OCI-LY7 (cell line): ENCODE measurements around the gene H1-8. TPM values are rescaled to one million over a fixed set of nuclear protein-coding genes. Genes with fewer than 3 reads are reported as not detected.

Experiments
- BruUV-seq: library from RNA; stranded (reverse); fragments of 400-500 nt; replicated peaks from 2 replicates; lab custom pipeline; 2021; lab: Mats Ljungman, UMichigan
- CTCF ChIA-PET: fragments of 300-600 bp; sonication (Branson Sonifier 250); formaldehyde crosslinking; loops from one replicate; lab custom pipeline; 2022; ENCODE audit warnings: antibody characterized with exemption; ENCODE audit not compliant: unreplicated experiment; lab: Charles Lee
- POLR2A ChIA-PET: fragments of 300-600 bp; sonication (Branson Sonifier 250); formaldehyde crosslinking; loops from one replicate; lab custom pipeline; 2022; ENCODE audit warnings: antibody characterized with exemption; lab: Charles Lee
- DNase-seq: peaks from one replicate; pipeline ENCODE4 v3.0.0-alpha.2; 2015; ENCODE audit warnings: low spot score
- H2AFZ ChIP-seq: fragments of 200-600 bp; sonication (generic), shearing (Covaris generic); 2 replicates; pipeline ENCODE4 v1.6.1; 2014; ENCODE audit warnings: mild to moderate bottlenecking, antibody characterized with exemption, low read length, moderate library complexity
- H3K27ac ChIP-seq: fragments of 200-600 bp; sonication (generic); 2 replicates; pipeline ENCODE4 v1.5.1; 2014; ENCODE audit warnings: mixed run types, low read depth, mild to moderate bottlenecking, moderate library complexity, low read length, inconsistent platforms; ENCODE audit not compliant: poor library complexity, severe bottlenecking
- H3K36me3 ChIP-seq: fragments of 200-600 bp; sonication (generic); 2 replicates; pipeline ENCODE4 v1.6.1; 2014; ENCODE audit warnings: mild to moderate bottlenecking, antibody characterized with exemption, low read length, moderate library complexity, mixed read lengths; ENCODE audit not compliant: insufficient read depth
- H3K4me1 ChIP-seq: fragments of 200-600 bp; sonication (generic); 2 replicates; pipeline ENCODE4 v1.5.1; 2014; ENCODE audit warnings: mild to moderate bottlenecking, low read length; ENCODE audit not compliant: insufficient read depth, poor library complexity, severe bottlenecking
- H3K4me2 ChIP-seq: fragments of 200-600 bp; sonication (generic); 2 replicates; pipeline ENCODE4 v1.6.1; 2014; ENCODE audit warnings: mild to moderate bottlenecking, low read length
- H3K4me3 ChIP-seq: fragments of 200-600 bp; sonication (generic); 2 replicates; pipeline ENCODE4 v1.5.1; 2014; ENCODE audit warnings: mild to moderate bottlenecking, low read depth, low read length; ENCODE audit not compliant: poor library complexity, severe bottlenecking
- H3K79me2 ChIP-seq: fragments of 200-600 bp; sonication (generic); 2 replicates; pipeline ENCODE4 v1.6.1; 2016; ENCODE audit warnings: low read depth, mild to moderate bottlenecking, low read length, moderate library complexity, mixed read lengths; ENCODE audit not compliant: insufficient read depth
- H3K9me2 ChIP-seq: fragments of 200-600 bp; sonication (generic); 2 replicates; pipeline ENCODE4 v1.6.1; 2016; ENCODE audit warnings: mild to moderate bottlenecking, low read length, mixed read lengths; ENCODE audit not compliant: insufficient read depth
- H3K9me3 ChIP-seq: fragments of 200-600 bp; sonication (generic); 2 replicates; pipeline ENCODE4 v1.6.1; 2014; ENCODE audit warnings: mild to moderate bottlenecking, mixed run types, low read length, mixed read lengths
- H4K20me1 ChIP-seq: fragments of 200-600 bp; sonication (generic); 2 replicates; pipeline ENCODE4 v1.6.1; 2014; ENCODE audit warnings: mild to moderate bottlenecking, antibody characterized with exemption, low read length, moderate library complexity, mixed read lengths; ENCODE audit not compliant: insufficient read depth
- EZH2phosphoT487 ChIP-seq: fragments of 200-600 bp; sonication (generic); IDR thresholded peaks from 2 replicates; pipeline ENCODE4 v1.6.1; 2018; ENCODE audit warnings: low read depth, borderline replicate concordance, mild to moderate bottlenecking, mixed run types, antibody characterized with exemption, low read length, moderate library complexity, mixed read lengths
- intact Hi-C: fragments of 100-400 bp; cut with micrococcal nuclease; formaldehyde crosslinking; loops from one replicate; pipeline ENCODE4 v1.10.0; 2022; ENCODE audit not compliant: unreplicated experiment
- small RNA-seq: library from RNA; depleted of rRNA; stranded (forward); fragments of <200 nt; gene quantifications from one replicate; pipeline ENCODE3, GENCODE V24; 2014
- total RNA-seq, 2 experiments: library from RNA; depleted of rRNA in 1 of 2; stranded (reverse); fragments of >200 nt in 1 of 2; shearing (Covaris generic) in 1 of 2; gene quantifications; 2 replicates each; pipeline ENCODE4 v1.2.3, GENCODE V29; 2014 to 2022
- TF ChIP-seq, protein P1 (sequence below): fragments of 200-600 bp; sonication (generic); conservative IDR thresholded peaks from 2 replicates; pipeline ENCODE4 v1.5.1; 2014; ENCODE audit warnings: mild to moderate bottlenecking, antibody characterized with exemption, low read length, moderate library complexity, mixed read lengths

H1-8 gene
- total RNA-seq, 2 experiments from 2014 or later = not detected

DNA sequence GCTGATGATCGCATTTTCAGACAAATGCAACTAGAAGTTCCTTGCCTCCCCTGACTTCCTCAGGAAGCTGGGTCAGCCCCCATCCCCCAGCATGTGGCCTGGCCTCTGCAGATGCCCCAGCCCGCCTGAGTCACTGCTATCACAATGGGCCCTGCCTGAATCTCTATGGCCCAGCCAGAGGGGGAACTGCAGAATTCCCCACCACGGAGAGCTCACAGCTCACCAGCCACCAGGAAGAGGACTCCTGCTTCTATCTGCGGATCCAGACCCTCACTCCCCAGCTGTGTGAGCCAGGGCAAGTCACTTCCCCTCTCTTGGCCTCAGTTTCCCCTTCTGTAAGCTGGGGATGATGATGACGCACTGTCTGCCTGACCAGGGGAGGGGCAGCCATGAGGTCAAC is 56.6 kb downstream of the H1-8 start:
- H3K4me2 ChIP-seq = no peak overlapping the region
- no peaks in the 10 kb centered on the region for H3K36me3 ChIP-seq
- H3K9me2 ChIP-seq = no peaks in the 10 kb centered on the region
- H4K20me1 ChIP-seq = no peaks in the 10 kb centered on the region
- no TSS peak for BruUV-seq
- no peaks in the 10 kb centered on the region for H3K9me3 ChIP-seq
- DNase-seq = no peak
- no peak overlapping the region for H3K4me3 ChIP-seq
- TF ChIP-seq, protein P1, sequence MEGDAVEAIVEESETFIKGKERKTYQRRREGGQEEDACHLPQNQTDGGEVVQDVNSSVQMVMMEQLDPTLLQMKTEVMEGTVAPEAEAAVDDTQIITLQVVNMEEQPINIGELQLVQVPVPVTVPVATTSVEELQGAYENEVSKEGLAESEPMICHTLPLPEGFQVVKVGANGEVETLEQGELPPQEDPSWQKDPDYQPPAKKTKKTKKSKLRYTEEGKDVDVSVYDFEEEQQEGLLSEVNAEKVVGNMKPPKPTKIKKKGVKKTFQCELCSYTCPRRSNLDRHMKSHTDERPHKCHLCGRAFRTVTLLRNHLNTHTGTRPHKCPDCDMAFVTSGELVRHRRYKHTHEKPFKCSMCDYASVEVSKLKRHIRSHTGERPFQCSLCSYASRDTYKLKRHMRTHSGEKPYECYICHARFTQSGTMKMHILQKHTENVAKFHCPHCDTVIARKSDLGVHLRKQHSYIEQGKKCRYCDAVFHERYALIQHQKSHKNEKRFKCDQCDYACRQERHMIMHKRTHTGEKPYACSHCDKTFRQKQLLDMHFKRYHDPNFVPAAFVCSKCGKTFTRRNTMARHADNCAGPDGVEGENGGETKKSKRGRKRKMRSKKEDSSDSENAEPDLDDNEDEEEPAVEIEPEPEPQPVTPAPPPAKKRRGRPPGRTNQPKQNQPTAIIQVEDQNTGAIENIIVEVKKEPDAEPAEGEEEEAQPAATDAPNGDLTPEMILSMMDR = no peak
- TF ChIP-seq EZH2phosphoT487 = no peak
- H3K79me2 ChIP-seq = no peaks in the 10 kb centered on the region
- intact Hi-C loops = no loop called here
- H3K4me1 ChIP-seq = no peaks in the 10 kb centered on the region
- ChIA-PET POLR2A (no interaction called here), CTCF (no interaction called here)
- no peak overlapping the region for H2AFZ ChIP-seq
- no peak overlapping the region for H3K27ac ChIP-seq

DNA sequence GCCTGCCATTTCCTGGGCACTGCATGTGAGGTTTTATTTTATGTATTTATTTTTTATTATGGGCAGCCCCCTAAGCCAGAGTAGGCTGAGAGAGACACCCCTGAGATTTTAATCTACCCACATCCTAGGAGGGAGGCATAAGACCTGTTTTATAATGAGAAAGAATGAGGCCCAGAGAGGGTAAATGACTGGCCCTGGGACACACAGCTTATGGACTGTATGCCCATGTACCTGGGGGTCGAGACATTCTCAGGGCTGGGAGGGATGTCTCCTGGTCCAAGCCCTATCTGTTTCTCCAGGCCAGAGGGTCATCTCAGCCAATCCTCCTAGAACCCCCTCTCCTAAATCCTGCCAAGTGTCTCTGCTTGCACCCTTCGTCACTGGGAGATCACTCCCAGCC is 57.4 kb downstream of the H1-8 start:
- no peak overlapping the region for H3K4me2 ChIP-seq

More for the DNA sequence above, 57.4 kb downstream of the H1-8 start:
- H4K20me1 ChIP-seq = no peaks in the 10 kb centered on the region
- ChIA-PET POLR2A (no interaction called here), CTCF (no interaction called here)
- no peak overlapping the region for H3K27ac ChIP-seq
- no TSS peak for BruUV-seq
- H3K36me3 ChIP-seq = no peaks in the 10 kb centered on the region
- no peaks in the 10 kb centered on the region for H3K79me2 ChIP-seq
- H3K4me1 ChIP-seq = no peaks in the 10 kb centered on the region
- no peaks in the 10 kb centered on the region for H3K9me3 ChIP-seq
- H3K9me2 ChIP-seq = no peaks in the 10 kb centered on the region
- no peak overlapping the region for H2AFZ ChIP-seq
- intact Hi-C loops = no loop called here
- no peak for DNase-seq
- no peak for TF ChIP-seq EZH2phosphoT487
- TF ChIP-seq, protein P1 = no peak
- H3K4me3 ChIP-seq = no peak overlapping the region

Small RNA genes within 50 kb of the gene (small RNA-seq; reads per million reads assigned to genes)
- not detected for gene RN7SL752P

Other genes with a start within 250 kb of the H1-8 start
- gene EFCAB12, start 114.5 kb upstream of the H1-8 start, total RNA-seq (2014; rRNA removed; shearing (Covaris generic)) = 0.36 and 1.1 TPM in 2 replicates
- gene EFCAB12, start 114.5 kb upstream of the H1-8 start, total RNA-seq (2022) = 2.5 and 2.6 TPM in 2 replicates
- 42.4 and 46.3 TPM in 2 replicates for gene MBD4, start 103.2 kb upstream of the H1-8 start, total RNA-seq (2014; rRNA removed; shearing (Covaris generic))
- 74.6 and 86.1 TPM in 2 replicates for gene MBD4, start 103.2 kb upstream of the H1-8 start, total RNA-seq (2022)
- 21.6 and 25.8 TPM in 2 replicates for gene IFT122, start 103.0 kb upstream of the H1-8 start, total RNA-seq (2014; rRNA removed; shearing (Covaris generic))
- 37.0 and 48.1 TPM in 2 replicates for gene IFT122, start 103.0 kb upstream of the H1-8 start, total RNA-seq (2022)
- gene RHO, start 14.5 kb upstream of the H1-8 start, total RNA-seq (2014; rRNA removed; shearing (Covaris generic)) = not detected in 2 replicates
- not detected in 2 replicates for gene RHO, start 14.5 kb upstream of the H1-8 start, total RNA-seq (2022)
- gene PLXND1, start 63.5 kb downstream of the H1-8 start, total RNA-seq (2014; rRNA removed; shearing (Covaris generic)) = 6.0 and 6.8 TPM in 2 replicates
- gene PLXND1, start 63.5 kb downstream of the H1-8 start, total RNA-seq (2022) = 4.7 and 5.3 TPM in 2 replicates